Stimulated activated memory B cell treated with anti-CD40 and anti-IgM and Interleukin-4, amounts not matched to agents 10 μg/mL and 1 μg/mL and 100 μg/mL, for 72 hours (primary cell): Measurements from ENCODE around the gene CS.
"Not testable (repeated sequence)": the region's sequence is repeated elsewhere in the genome, so short reads cannot be mapped to it uniquely, and the experiment has no call there.

Source experiments
- ATAC-seq: fragments of 150-1000 bp; cut with Tn5 transposase; 2 replicates; pipeline ENCODE4 v1.10.0; 2021
- H3K27ac Mint-ChIP-seq: one replicate; pipeline ENCODE4 v1.8.0; 2022; ENCODE audit warnings: mild to moderate bottlenecking, mixed read lengths
- H3K27me3 Mint-ChIP-seq: one replicate; pipeline ENCODE4 v1.8.0; 2022; ENCODE audit warnings: mixed read lengths
- H3K36me3 Mint-ChIP-seq: one replicate; pipeline ENCODE4 v1.8.0; 2022; ENCODE audit warnings: mixed read lengths
- H3K4me1 Mint-ChIP-seq: one replicate; pipeline ENCODE4 v1.8.0; 2022; ENCODE audit warnings: mixed read lengths
- H3K4me3 Mint-ChIP-seq: one replicate; pipeline ENCODE4 v1.8.0; 2022; ENCODE audit warnings: mild to moderate bottlenecking, moderate library complexity, mixed read lengths
- H3K9me3 Mint-ChIP-seq: one replicate; pipeline ENCODE4 v1.8.0; 2022; ENCODE audit warnings: mixed read lengths

CS gene

GRCh38 chr12:56332512-56333196 is 32.5 kb upstream of the CS start:
- Mint-ChIP-seq H3K4me1 (peaks cover 21% of the 10 kb centered on the region), H3K27me3 (no peaks in the 10 kb centered on the region), H3K27ac (peak overlapping the region; percentile 100), H3K36me3 (peaks cover 9% of the 10 kb centered on the region), H3K4me3 (peak overlapping the region; percentile 92), H3K9me3 (no peaks in the 10 kb centered on the region)
- ATAC-seq, result no peak

- Mint-ChIP-seq H3K9me3 (no peaks in the 10 kb centered on the region), H3K4me1 (peaks cover 11% of the 10 kb centered on the region), H3K36me3 (peaks cover 22% of the 10 kb centered on the region), H3K27me3 (no peaks in the 10 kb centered on the region), H3K27ac (no peak overlapping the region), H3K4me3 (no peak overlapping the region)
- ATAC-seq, result no peak
Observed at GRCh38 chr12:56330936-56331490, 30.9 kb upstream of the CS start.

- no peaks in the 10 kb centered on the region for H3K4me1 Mint-ChIP-seq
- no peak overlapping the region for H3K27ac Mint-ChIP-seq
- no peaks in the 10 kb centered on the region for H3K27me3 Mint-ChIP-seq
- H3K4me3 Mint-ChIP-seq, result no peak overlapping the region
- peaks cover 53% of the 10 kb centered on the region for H3K36me3 Mint-ChIP-seq
- ATAC-seq, result no peak
- no peaks in the 10 kb centered on the region for H3K9me3 Mint-ChIP-seq
Observed at GRCh38 chr12:56326533-56326932, 26.4 kb upstream of the CS start.

- H3K9me3 Mint-ChIP-seq, result no peaks in the 10 kb centered on the region
- H3K27me3 Mint-ChIP-seq, result no peaks in the 10 kb centered on the region
- H3K4me1 Mint-ChIP-seq, result no peaks in the 10 kb centered on the region
- H3K27ac Mint-ChIP-seq, result no peak overlapping the region
- no peak overlapping the region for H3K4me3 Mint-ChIP-seq
- H3K36me3 Mint-ChIP-seq, result peaks cover 49% of the 10 kb centered on the region
- ATAC-seq, result no peak
Observed at GRCh38 chr12:56326126-56326525, 26.0 kb upstream of the CS start.

- no peaks in the 10 kb centered on the region for H3K4me1 Mint-ChIP-seq
- peaks cover 55% of the 10 kb centered on the region for H3K36me3 Mint-ChIP-seq
- H3K27ac Mint-ChIP-seq, result no peak overlapping the region
- no peak overlapping the region for H3K4me3 Mint-ChIP-seq
- H3K9me3 Mint-ChIP-seq, result no peaks in the 10 kb centered on the region
- H3K27me3 Mint-ChIP-seq, result no peaks in the 10 kb centered on the region
- ATAC-seq, result no peak
Observed at GRCh38 chr12:56324206-56324605, 24.1 kb upstream of the CS start.

- H3K36me3 Mint-ChIP-seq, result peaks cover 43% of the 10 kb centered on the region
- not testable (repeated sequence) for ATAC-seq, H3K27me3 Mint-ChIP-seq, H3K4me1 Mint-ChIP-seq, H3K9me3 Mint-ChIP-seq, H3K4me3 Mint-ChIP-seq, H3K27ac Mint-ChIP-seq
Observed at GRCh38 chr12:56321610-56322009, 21.5 kb upstream of the CS start.

- Mint-ChIP-seq H3K4me3 (no peak overlapping the region), H3K9me3 (no peaks in the 10 kb centered on the region), H3K4me1 (no peaks in the 10 kb centered on the region), H3K27ac (no peak overlapping the region), H3K36me3 (peaks cover 39% of the 10 kb centered on the region), H3K27me3 (no peaks in the 10 kb centered on the region)
- no peak for ATAC-seq
Observed at GRCh38 chr12:56321027-56321426, 20.9 kb upstream of the CS start.

GRCh38 chr12:56317675-56318074 is 17.5 kb upstream of the CS start:
- Mint-ChIP-seq H3K9me3 (no peaks in the 10 kb centered on the region), H3K4me1 (peaks cover 13% of the 10 kb centered on the region), H3K36me3 (peaks cover 9% of the 10 kb centered on the region), H3K27me3 (no peaks in the 10 kb centered on the region), H3K4me3 (no peak overlapping the region), H3K27ac (no peak overlapping the region)
- ATAC-seq, result no peak

GRCh38 chr12:56315622-56316473 is 15.7 kb upstream of the CS start, which contains the start of gene CNPY2:
TSS of gene CNPY2 (minus strand) at chr12:56315988. CDS start at chr12:56315217, 771 bp downstream.
- Mint-ChIP-seq H3K36me3 (peaks cover 14% of the 10 kb centered on the region), H3K4me1 (peaks cover 13% of the 10 kb centered on the region), H3K27me3 (no peaks in the 10 kb centered on the region), H3K9me3 (no peaks in the 10 kb centered on the region), H3K27ac (peak within 1 kb of the TSS; percentile 98), H3K4me3 (peak within 1 kb of the TSS; percentile 99)
- ATAC-seq, result peak; percentile 95

- peaks cover 17% of the 10 kb centered on the region for H3K36me3 Mint-ChIP-seq
- ATAC-seq, result no peak
- H3K27me3 Mint-ChIP-seq, result no peaks in the 10 kb centered on the region
- no peaks in the 10 kb centered on the region for H3K9me3 Mint-ChIP-seq
- peak overlapping the region; percentile 98 for H3K27ac Mint-ChIP-seq
- H3K4me1 Mint-ChIP-seq, result peaks cover 13% of the 10 kb centered on the region
- peak overlapping the region; percentile 99 for H3K4me3 Mint-ChIP-seq
Observed at GRCh38 chr12:56315249-56315621, 15.1 kb upstream of the CS start.

- Mint-ChIP-seq H3K27me3 (no peaks in the 10 kb centered on the region), H3K9me3 (no peaks in the 10 kb centered on the region), H3K27ac (no peak overlapping the region), H3K36me3 (peaks cover 20% of the 10 kb centered on the region), H3K4me1 (peaks cover 13% of the 10 kb centered on the region), H3K4me3 (no peak overlapping the region)
- no peak for ATAC-seq
Observed at GRCh38 chr12:56311003-56311402, 10.9 kb upstream of the CS start.

- Mint-ChIP-seq H3K27ac (no peak overlapping the region), H3K36me3 (peaks cover 25% of the 10 kb centered on the region), H3K9me3 (no peaks in the 10 kb centered on the region), H3K4me3 (no peak overlapping the region), H3K27me3 (no peaks in the 10 kb centered on the region), H3K4me1 (no peaks in the 10 kb centered on the region)
- no peak for ATAC-seq
Observed at GRCh38 chr12:56308714-56309113, 8.6 kb upstream of the CS start.

- Mint-ChIP-seq H3K4me3 (no peak overlapping the region), H3K27ac (no peak overlapping the region)
Observed at GRCh38 chr12:56307221-56307965, 7.3 kb upstream of the CS start.

GRCh38 chr12:56304872-56305590 is 4.9 kb upstream of the CS start:
- no peaks in the 10 kb centered on the region for H3K27me3 Mint-ChIP-seq
- H3K27ac Mint-ChIP-seq, result no peak overlapping the region
- peaks cover 14% of the 10 kb centered on the region for H3K36me3 Mint-ChIP-seq
- no peak for ATAC-seq
- no peaks in the 10 kb centered on the region for H3K9me3 Mint-ChIP-seq
- H3K4me1 Mint-ChIP-seq, result peaks cover 29% of the 10 kb centered on the region
- no peak overlapping the region for H3K4me3 Mint-ChIP-seq

More at GRCh38 chr12:56307221-56307965, 7.3 kb upstream of the CS start:
- Mint-ChIP-seq H3K36me3 (peaks cover 25% of the 10 kb centered on the region), H3K9me3 (no peaks in the 10 kb centered on the region), H3K27me3 (no peaks in the 10 kb centered on the region), H3K4me1 (peaks cover 8% of the 10 kb centered on the region)
- no peak for ATAC-seq
